ENCODE data around the gene PACS2.
"Not testable (repeated sequence)": the region's sequence is repeated elsewhere in the genome, so short reads cannot be mapped to it uniquely, and the experiment has no call there.

The PACS2 gene

DNA sequence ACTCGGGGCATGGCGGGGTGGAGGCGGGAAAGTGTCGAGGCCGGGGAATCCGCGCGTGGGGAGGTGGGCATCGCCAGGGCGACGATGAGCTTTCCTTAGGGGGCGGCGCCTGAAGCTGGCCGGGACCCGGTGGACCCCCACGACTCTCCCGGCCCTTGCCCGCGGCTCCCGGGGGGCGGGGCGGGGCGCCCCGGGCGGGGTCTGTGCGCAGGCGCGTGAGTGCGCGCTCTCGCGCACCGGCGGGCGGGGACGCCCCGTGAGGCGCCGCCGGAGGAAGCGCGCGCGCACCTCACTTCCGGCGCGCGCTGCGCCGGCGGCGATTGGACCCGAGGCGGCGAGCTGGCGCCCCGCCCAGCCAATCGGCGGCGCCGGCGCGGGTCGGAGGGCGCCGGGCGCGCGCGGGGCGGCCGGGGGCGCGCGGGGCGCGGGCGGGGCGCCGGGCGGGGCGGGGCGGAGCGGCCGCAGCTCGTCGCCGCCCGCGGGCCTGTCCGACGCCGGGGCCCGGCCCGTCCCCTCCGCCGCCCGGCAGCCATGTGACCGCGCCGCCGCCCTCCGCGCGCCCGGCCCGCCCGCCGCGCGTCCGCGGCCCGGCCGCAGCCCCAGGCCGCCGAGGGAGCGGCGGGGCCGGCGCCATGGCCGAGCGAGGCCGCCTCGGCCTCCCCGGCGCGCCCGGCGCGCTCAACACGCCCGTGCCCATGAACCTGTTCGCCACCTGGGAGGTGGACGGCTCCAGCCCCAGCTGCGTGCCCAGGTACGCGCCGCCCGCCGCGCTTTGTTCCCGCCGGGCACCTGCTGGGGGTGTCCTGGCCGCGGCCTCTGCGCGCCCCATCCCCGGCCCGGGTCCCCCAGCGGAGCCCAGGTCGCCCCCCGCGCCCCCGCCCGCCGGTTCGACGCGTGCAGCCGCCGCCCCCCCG lies at the start of gene PACS2:
PACS2 (plus strand) TSS at position 462 of the 914 bp plus-strand sequence; CDS start at position 633, 171 bp downstream.
- DNase-seq: peak; percentile 84 to 91

DNA sequence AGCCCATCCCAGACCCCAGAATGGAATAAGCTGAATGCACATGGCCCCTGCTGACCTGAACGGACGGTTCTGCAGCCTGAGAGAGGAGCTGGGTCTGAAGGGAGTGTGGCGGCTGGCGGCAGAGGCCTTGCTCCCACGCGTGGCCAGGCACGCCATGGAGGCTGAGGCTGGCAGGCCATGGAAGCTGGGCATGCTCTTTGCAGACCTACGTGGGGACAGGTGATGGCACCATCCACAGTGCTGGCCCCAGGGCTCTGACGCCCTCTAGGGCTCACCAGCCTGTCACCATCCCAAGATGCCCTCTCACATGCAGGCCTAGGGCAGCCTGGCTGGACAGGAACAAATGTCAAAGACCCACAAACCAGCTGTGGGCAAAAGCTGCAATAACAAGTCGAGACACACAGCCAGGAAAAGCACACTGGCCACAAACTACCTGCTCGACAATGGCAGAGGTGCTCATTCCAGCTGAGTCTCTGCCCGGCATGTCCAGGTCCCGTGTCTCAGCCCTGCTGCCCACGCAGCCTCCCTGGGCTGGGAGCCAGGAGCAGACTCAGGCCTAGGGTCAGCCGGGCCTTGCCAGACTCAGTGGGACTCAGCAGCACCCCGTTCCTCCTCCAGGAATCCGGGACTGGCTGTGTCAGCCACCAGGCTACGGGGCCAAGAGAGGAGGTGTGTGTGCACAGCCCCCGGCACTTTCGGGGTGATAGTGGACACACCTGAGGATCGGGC lies 46.6 kb upstream of the PACS2 start:
- DNase-seq: no peak

DNA sequence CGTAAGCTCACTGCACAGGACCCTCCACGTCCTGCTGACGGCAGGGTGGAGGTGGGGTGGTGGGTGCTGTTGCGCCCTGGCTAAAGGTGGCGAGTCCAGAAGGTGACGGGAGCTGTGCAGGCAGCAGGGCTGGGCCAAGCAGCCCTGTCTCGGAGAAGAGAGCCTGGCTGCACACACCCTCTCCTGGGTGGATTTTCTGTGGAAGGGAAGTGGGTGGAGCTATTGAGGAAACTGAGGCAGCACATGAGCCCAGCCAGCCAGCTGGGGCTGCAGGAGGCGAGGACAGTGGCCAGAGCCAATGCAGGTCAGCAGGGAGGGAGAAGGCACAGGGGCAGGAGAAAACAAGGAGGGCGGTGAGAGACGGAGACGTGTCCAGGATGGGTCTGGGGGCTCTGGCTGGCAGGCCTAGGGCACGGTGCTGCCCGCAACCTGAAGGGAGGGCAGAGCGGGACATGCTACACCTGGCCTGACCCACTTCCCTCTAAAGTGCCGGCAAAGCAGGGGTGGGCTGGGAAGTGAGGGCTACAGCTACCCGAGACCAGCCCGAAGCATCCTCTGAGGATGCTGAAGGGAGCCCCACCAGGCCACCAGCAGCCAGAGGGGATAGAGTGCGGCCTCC lies 45.7 kb upstream of the PACS2 start:
- DNase-seq: no peak

DNA sequence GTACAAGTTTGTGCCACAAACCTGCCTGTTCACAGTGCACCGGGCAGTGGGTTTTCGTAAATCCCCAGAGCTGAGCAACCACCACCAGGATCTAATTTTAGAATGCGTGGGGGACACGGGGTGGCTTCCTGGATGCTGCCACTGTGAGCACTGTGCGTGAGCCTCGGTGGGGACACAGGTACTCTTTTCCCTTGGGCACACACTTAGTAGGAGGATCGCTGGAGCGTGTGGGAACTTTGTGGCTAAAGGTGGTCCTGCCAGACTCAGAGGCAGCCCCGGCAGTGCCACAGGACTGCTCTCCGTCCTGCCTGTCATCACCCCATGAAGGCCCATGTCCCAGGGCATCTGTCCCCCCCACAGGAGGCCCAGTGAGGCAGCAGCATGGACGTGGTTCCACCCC lies 45.1 kb upstream of the PACS2 start:
- no peak for DNase-seq

DNA sequence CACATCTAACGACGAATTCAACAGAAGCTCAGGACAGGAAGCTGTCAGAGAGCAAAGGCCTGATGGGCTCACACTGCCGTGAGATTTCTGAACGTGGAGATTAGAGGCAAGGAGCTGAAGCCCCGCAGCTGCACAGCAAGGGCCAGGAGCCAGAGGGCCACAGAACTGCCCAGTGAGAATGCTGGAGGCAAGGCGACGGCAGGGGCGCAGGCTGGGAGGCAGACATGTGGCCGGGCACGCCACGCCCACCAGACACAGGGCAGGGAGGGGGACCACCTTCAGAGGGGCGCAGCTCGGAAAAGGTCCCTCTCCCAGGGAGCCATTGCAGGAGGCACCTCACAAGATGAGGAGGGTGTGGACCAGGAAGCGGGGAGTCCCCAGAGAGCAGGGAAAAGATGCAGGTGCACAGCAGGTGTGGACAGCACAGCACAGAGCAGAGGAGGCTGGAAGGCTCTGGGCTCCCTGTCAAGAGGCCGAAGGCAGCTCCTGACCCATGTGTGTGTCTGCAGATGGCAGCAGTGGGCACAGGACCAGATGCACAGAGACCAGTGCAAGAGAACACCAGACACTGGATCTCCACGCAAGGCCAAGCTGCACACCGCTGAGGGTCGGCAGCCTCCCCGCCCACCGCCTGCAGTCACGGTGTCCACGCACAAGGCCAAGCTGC lies 43.2 kb upstream of the PACS2 start:
- DNase-seq: no peak

DNA sequence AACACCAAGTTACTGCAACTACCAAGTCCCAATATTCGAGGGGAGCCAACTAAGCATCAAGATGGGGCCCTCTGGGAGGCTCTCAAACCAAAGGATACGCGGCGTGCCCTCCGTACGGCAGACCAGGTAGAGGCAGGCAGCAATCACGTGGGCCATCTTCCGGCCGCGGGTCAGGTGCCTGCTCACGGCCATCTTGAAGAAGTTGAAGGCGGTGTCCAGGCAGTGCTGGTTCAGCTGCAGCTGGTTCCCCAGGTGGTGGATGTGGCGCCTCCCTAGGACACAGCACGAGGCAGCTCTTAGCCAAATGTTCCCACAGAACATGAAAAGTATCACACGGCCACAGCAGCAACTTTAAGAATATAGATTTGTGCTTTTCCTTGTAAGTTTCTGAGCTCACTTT lies 41.9 kb upstream of the PACS2 start:
- no peak for DNase-seq

DNA sequence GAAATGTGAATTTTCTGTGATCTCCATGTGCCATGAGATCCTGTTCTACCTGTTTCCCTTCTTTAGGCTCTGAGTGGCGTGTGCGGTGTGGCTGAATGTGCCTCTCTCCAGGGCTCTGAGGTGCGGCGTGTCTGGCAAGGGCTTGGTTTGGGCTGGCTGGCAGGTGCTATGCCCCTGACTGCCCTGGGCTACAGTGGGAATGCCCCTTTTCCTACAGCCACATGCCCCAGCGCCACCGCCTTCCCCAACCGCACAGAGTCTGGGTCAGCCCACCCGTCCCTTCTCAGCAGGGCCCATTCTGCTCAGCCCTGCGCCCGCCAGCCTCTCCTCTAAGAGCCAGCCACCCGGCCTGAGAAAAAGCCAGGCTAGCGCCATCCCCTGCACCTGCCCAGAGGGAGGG lies 41.5 kb upstream of the PACS2 start:
- no peak for DNase-seq

DNA sequence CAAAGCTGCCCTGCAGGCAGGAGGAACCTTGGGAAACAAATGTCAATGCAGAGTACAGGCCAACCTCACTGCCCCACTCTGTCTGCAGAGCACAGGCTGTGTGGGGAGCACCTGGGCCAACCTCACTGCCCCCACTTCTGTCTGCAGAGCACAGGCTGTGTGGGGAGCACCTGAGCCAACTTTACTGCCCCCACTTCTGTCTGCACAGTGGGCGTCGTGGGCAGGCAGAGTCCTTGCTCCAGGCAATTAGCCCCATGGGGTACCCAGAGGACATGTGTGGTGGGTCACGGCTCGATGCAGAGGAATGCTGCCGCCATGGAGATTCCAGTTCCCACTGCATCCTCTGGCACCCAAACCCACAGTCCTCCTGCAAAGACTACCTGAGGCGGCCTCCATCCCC lies 39.9 kb upstream of the PACS2 start:
- no peak for DNase-seq

DNA sequence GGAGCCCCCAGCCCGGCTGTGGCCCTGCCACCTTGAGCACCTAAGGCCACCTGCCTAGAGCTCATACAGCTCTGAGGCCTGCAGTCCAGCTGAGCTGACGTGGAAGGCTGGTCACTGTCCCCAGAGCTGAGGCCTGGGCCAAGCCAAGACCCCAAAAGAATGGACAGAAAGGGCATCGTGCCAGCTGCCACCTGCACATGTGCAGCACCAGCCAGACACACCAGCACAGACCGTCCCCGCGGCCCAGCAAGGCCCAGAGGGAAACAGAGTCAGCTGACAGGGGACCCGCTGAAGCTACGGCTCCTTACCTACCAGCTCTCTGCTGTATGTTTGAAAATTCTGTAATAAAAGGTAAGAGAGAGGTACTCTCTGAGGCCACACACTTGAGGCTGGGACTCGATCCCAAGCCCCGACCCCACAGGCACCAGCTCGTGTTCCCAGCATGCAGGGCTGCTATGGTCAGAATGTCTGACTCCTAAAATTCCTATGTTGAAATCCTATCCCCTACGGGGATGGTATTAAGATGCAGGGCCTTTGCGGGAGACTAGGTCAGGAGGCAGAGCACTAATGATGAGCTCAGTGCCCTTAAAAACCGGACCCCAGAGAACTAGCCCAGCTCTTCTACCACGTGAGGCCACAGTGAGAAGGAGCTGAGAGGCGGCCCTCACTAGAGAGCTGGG lies 39.1 kb upstream of the PACS2 start:
- no peak for DNase-seq

DNA sequence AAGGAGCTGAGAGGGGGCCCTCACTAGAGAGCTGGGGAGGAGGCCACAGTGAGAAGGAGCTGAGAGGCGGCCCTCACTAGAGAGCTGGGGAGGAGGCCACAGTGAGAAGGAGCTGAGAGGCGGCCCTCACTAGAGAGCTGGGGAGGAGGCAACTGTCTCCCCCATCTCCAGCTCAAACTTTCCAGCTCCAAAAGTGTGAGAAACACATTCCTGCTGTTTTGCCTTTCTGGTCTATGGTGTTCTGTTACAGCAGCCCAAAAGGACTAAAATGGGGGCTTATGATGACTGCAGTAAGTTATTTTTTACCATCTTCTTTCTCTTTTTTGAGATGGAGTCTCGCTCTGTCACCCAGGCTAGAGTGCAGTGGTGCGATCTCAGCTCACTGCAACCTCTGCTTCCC lies 37.1 kb upstream of the PACS2 start:
- not testable (repeated sequence) for DNase-seq

DNA sequence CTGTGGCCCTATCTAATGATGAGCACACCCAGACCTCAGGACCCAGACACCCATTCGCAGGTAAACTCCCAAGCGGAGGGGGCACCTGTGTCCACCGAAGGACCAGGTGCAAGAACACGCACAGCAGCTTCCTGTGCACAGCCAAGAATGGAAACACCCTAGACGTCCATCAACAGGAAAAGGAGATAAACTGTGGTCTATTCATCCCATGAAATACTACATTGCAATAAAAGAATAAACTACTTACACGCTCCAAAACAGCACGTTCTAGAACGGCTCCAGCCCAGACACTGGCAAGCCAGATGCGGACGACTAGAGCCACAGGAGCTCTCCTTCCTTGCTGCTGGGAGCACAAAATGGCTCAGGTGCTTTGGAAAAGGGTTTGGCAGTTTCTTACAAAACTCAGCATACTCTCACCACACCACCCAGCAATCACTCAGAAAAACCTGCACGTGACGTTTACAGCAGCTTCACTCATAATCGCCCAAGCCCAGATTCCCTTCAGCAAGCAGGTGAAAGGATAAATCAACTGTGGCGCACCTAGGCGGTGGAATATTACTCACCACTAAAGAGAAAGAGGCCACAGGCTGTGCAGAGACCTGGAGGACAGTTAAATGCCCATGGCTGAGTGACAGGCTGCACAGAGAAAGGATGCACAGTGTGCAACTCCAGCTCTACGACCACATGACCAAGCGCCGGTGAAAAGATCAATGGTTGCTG lies 34.7 kb upstream of the PACS2 start:
- no peak for DNase-seq

DNA sequence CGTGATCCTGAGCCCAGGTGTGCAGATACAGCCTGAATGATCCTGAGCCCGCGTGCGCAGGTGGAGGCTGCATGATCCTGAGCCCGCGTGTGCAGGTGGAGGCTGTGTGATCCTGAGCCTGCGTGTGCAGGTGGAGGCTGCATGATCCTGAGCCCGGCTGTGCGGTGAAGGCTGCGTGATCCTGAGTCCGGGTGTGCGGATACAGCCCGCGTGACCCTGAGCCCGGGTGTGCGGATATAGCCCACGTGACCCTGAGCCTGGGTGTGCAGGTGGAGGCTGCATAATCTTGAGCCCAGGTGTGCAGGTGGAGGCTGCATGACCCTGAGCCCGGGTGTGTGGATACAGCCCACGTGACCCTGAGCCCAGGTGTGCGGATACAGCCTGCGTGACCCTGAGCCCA lies 34.0 kb upstream of the PACS2 start:
- DNase-seq: no peak

DNA sequence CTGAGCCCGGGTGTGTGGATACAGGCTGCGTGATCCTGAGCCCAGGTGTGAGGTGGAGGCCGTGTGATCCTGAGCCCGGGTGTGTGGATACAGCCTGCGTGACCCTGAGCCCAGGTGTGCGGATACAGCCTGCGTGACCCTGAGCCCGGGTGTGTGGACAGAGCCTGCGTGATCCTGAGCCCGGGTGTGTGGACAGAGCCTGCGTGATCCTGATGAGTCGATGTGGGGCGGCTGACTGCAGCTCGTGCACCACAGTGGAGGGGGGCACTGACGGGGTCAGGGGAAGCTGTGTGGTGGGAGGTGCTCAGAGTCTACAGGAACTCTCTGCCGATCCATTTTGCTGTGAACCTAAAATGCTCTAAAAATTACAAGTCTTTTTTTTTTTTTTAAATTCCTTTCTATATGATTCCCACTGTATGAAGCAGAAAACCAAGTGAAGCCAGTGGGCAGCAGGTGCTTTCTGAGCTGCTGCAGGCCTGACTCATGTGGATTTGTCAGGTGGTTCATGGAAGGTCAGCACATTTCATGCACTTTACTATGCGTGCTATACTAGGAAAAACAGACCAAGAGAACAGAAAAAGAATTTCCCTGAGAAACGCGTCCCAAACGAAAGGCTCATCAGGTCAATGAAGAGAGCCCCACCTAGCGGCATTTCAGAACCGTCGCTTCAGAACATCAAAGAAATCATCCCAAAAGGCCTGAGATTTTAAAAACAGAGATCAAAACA lies 33.0 kb upstream of the PACS2 start:
- peak in 1 of 2 experiments; percentile 9 for DNase-seq

DNA sequence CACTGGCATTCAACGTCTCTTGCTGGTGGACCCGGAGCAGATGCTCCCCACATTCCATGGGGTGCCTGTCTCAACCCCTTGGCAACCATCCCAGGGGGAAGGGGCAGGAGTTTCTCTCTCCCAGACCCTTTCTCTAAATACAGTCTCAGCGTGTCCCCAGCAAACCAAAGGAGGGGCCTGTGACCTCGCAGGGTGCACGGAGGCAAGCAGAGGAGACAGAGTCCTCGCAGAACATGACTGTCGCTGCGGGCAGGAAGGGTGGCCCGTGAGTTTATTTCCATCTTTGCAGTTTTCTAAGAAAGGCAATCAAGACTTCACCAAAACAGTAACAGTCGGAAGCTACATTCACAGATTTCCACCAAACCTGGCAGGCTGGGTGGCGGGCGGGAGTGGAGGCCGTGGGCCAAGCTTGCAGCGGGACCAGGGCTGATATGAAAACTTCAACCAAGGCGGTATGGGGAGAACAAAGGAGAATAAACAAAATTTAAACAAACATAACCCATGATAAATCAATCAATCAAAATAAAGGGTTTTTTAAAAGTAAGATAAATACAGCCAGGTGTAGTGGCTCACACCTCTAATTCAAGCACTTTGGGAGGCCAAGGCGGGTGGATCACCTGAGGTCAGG lies 32.3 kb upstream of the PACS2 start:
- no peak for DNase-seq

DNA sequence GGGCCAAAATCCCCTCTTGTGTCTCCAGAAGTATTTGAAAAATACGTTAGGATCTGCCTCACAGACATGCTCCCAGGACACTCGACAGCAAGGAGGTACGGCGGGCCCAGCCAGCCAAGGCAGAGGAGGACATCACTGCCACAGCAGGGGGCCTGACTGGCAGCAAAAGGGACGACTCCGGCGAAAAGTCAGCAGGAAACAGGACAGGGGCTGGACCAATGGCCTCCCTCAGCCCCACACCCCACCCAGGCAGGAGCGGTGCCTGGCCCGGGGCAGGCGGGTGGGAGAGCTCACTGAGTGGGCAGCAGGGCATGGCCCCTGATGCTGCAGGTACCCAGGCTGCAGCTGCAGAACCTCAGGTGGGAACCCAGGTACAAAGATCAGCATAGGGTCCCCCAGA lies 31.5 kb upstream of the PACS2 start:
- DNase-seq: no peak

DNA sequence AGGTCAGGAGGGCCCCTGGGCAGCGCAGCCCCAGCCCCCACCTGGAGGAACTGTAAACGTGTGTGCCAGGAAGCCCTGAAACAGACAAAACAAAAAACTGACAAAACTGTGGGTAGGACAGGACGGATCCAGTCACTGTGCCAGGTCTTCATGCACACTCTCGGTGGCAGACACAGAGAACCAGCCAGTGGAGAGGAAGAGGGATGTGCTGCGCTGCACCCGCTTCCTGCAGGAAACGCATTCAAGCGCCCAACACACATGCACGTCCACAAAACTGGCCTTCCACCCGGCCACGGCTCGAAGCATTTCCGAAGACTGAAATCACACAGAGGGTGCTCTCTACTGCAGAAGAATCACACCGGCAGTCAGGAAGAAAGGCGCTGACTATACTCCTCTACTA lies 30.6 kb upstream of the PACS2 start:
- no peak for DNase-seq

DNA sequence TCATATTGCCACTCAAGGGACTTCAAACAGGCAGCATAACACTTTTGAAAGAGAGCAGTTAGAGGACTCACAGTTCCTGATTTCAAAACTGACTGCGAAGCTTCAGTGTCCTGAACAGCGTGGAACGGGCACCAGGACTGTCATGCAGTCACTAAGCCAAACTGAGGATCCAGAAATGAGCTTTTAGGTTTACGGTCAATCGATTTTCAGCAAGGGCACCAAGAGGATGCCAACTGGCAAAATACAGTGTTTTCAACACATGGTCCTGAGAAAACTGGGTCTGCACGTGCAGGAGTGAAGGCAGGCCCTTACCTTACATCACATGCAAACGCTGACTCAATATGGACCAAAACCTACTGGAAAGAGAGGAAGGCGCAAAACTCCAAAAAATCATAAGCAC lies 29.4 kb upstream of the PACS2 start:
- DNase-seq: no peak

DNA sequence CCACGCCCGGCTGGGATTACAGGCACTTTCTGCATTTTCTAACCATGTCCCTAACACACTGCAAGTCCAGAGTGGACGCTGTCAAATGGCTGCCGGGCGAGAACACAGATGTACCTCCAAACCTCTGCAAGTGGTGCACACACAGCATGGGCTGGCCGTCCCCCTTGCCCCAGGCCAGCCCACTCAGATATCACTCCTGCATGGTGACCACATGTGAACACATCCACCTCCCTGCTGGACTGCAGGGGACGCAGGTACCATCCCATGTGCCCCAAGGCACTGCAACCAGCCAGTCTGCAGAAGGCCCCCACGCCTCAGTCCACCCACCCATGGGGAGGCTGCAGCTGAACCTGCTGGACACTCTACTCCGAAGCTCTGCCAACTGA lies 27.8 kb upstream of the PACS2 start:
- no peak for DNase-seq

DNA sequence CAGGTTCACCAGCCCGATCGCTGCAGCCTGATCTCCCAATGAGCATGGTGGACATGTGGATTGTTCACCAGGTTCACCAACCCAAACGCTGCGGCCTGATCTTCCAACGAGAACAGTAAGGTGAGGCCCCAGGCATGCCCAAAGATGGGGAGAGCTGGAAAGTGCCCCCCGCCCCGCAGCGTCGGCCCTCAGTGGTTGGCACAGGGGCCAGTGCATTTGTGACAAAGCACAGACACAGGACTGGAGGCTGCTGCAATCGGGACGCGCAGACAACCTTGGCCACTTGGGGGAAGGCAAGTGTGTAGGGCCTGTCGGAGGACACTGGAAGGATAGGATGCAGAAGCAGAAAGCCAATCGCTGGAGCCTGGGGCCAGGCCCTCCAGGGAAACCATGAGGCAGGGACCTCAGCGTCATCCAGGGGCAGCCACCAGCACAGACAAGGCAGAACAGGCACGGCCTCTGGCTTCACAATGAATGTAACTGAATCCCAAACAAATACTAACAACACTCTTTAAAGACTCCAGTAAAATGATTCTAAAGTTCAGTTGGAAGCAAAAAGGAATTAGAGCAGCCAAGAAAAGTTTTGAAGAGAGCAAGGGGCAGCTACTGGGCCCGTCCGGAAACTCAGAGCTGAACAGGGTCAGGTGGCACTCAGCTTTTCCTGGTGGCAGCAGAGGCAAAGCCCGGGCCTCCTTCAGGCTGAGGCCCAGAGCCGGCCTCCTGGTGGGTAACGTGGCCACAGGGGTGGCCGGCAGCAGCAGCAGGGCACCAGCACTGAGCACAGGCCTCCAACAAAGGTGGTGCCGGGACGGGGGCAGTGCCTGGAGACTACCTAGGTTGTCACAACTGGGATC lies 27.1 kb upstream of the PACS2 start:
- DNase-seq: no peak

DNA sequence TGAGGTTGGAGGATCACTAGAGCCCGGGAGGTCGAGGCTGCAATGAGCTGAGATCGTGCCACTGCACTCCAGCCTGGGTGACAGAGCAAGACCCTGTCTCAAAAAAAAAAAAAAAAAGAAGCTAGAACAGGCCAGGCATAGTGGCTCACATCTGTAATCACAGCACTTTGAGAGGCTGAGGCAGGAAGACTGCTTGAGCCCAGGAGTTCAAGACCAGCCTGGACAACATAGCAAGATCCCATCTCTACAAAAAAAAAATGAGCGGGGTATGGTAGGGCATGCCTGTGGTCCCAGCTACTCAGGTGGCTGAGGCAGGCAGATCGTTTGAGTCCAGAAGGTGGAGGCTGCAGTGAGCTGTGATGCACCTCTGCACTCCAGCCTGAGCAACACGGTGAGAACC lies 25.6 kb upstream of the PACS2 start:
- DNase-seq: not testable (repeated sequence)

All from NCI-H2081 (cell line).